Peyer's patch (tissue), 4 donors: ENCODE measurements around the gene DNAJC17. TPM values are rescaled to one million over a fixed set of nuclear protein-coding genes. Genes with fewer than 3 reads are reported as not detected.

ENCODE experiments used
- DNase-seq, 3 donors: peaks; one replicate each; pipeline ENCODE4 v3.0.0-alpha.2; 2017 to 2019
- H3K27ac ChIP-seq, 4 donors: fragments of 200-600 bp; sonication (generic); one replicate each; pipeline ENCODE4 v1.5.1; 2016 to 2019
- H3K27me3 ChIP-seq, 2 donors: fragments of 200-600 bp; sonication (generic); one replicate each; pipeline ENCODE4 v1.5.1; 2019
- H3K36me3 ChIP-seq, 3 donors: fragments of 200-600 bp; sonication (generic); one replicate each; pipeline ENCODE4 v1.5.1; 2016 to 2019
- H3K4me1 ChIP-seq, 4 donors: fragments of 200-600 bp; sonication (generic); one replicate each; pipeline ENCODE4 v1.5.1; 2016 to 2019
- H3K4me3 ChIP-seq, 4 donors: fragments of 200-600 bp; sonication (generic); 1 replicate in 3 of 4; 2 replicates in 1 of 4; pipeline ENCODE4 v1.5.1; 2016 to 2019; ENCODE audit warnings: mild to moderate bottlenecking in 1 of 4
- H3K9me3 ChIP-seq, 4 donors: fragments of 200-600 bp; sonication (generic); one replicate each; pipeline ENCODE4 v1.5.1; 2016 to 2019; ENCODE audit warnings: mild to moderate bottlenecking in 1 of 4
- POLR2A ChIP-seq, 2 donors: fragments of 450-650 bp; IDR thresholded peaks; one replicate each; pipeline ENCODE4 v1.5.1; 2017; ENCODE audit warnings: antibody characterized with exemption in 2 of 2, mild to moderate bottlenecking in 2 of 2, moderate library complexity in 2 of 2
- total RNA-seq, 4 donors: library from RNA; depleted of rRNA; stranded (reverse); fragments of >200 nt; gene quantifications; one replicate each; pipeline ENCODE4 v1.1.0, GENCODE V29; 2016
- TF ChIP-seq, protein P1 (sequence below), 6 experiments: fragments of 450-650 bp in 4 of 6; fragments of 200-600 bp in 2 of 6; sonication (generic) in 1 of 6; IDR thresholded peaks; one replicate each; pipeline ENCODE4 v1.5.1; 2017 to 2019; ENCODE audit warnings: antibody characterized with exemption in 6 of 6, mild to moderate bottlenecking in 3 of 6, moderate library complexity in 1 of 6

The DNAJC17 gene
- total RNA-seq, 4 donors from 2014 or later, result 26.9 to 37.1 (median 32.9) TPM

DNA sequence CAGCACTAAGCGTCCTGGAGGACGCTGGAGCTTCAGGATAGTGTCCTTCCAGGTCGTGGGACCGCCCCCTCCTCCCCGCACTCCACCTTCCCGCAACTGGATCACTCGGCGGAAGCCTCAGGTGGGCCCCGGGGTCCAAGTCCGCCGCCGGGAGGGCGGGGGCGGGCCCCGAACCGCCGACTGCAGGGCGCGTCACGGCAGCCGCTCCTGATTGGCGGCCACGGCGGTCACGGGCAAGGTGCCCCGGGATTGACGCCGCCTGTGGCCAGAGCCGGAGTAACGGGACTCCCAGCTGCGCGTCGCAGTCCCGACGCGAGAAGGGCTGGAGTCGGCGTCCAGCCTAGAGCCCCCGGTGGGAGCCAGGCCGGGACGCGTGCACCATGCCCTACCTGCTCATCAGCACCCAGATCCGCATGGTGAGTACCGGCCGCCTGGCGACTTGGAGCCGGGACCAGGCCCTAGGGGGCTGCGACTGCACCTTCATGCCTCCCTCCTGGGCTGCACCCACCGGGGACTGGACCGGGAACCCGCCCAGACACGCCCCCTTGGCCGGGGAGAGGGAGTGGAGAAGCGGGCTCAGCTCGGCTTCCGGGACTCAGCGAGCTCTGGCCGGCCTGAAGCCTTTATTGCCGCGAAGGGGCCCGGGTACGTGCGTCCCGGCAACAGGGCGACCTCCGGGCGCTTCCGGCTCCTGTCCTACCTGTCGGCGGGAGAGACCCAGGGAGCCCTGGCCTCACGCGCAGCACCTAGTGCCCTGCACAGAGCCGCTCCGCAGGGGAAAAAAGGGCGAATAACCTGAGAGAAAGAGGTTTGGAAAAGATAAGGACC, 43.3 kb downstream of the DNAJC17 start, which contains the start of gene GCHFR:
Gene GCHFR, plus strand, starts transcription at position 268 of the 828 bp plus-strand sequence. Its CDS starts 113 bp downstream, at position 381.
- Histone ChIP-seq H3K9me3 (no peaks in the 10 kb centered on the region), H3K27me3 (no peaks in the 10 kb centered on the region), H3K27ac (peak within 1 kb of the TSS; percentile 80 to 92 (median 85)), H3K4me1 (peaks cover 0 to 50% (median 14%) of the 10 kb centered on the region in 4 donors), H3K36me3 (peaks cover 0 to 12% (median 0%) of the 10 kb centered on the region in 3 donors), H3K4me3 (peak within 1 kb of the TSS; percentile 50 to 80 (median 68))
- DNase-seq, result peak; percentile 74 to 92 (median 91)
- peak; percentile 82 to 83 for TF ChIP-seq POLR2A (IDR thresholded peaks at IDR 0.05)
- TF ChIP-seq, protein P1, sequence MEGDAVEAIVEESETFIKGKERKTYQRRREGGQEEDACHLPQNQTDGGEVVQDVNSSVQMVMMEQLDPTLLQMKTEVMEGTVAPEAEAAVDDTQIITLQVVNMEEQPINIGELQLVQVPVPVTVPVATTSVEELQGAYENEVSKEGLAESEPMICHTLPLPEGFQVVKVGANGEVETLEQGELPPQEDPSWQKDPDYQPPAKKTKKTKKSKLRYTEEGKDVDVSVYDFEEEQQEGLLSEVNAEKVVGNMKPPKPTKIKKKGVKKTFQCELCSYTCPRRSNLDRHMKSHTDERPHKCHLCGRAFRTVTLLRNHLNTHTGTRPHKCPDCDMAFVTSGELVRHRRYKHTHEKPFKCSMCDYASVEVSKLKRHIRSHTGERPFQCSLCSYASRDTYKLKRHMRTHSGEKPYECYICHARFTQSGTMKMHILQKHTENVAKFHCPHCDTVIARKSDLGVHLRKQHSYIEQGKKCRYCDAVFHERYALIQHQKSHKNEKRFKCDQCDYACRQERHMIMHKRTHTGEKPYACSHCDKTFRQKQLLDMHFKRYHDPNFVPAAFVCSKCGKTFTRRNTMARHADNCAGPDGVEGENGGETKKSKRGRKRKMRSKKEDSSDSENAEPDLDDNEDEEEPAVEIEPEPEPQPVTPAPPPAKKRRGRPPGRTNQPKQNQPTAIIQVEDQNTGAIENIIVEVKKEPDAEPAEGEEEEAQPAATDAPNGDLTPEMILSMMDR (IDR thresholded peaks at IDR 0.05), result peak; percentile 1 to 56 (median 36)

DNA sequence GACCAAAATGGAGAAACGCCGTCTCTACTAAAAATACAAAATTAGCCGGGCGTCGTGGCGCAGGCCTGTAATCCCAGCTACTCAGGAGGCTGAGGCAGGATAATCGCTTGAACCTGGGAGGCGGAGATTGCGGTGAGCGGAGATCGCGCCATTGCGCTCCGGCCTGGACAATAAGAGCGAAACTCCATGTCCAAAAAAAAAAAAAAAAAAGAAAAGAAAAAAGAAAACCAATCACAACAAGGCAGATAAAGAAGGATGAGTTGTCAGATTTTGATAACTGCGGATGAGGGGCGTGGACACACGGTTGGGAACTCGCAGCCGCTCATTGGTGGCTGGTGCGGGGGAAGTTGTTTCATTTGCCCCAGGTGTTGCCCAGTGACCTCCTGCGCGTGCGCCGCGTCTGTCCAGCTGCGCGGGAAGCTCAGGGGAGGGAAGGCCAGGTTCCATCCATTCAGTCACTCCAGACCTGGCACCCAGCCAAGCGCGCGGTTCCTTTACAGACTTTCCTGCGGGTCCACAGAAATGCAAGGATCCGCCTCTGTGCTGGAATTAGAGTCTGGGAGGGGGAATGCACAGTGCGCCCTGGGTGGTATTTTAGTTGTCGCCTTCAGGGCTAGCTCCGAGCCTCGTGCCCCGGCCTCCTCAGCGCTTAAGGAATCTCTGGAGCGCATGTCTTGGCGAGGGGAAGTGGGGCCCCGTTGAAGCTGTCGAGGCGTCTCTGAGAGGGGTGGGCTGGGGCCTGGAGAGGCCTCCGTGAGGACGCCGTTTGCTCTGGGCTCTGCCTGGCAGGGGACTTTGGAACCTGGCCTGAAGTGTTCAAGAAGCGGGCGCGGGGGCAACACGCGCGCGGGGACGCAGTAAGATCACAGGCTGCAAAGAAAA, 44.1 kb downstream of the DNAJC17 start:
- Histone ChIP-seq H3K4me1 (peaks cover 0 to 41% (median 12%) of the 10 kb centered on the region in 4 donors), H3K4me3 (peak overlapping the region; percentile 50 to 80 (median 68)), H3K36me3 (peaks cover 0 to 12% (median 0%) of the 10 kb centered on the region in 3 donors), H3K27ac (peak overlapping the region; percentile 80 to 92 (median 85)), H3K27me3 (no peaks in the 10 kb centered on the region), H3K9me3 (no peaks in the 10 kb centered on the region)
- DNase-seq, result peak; percentile 55 to 89 (median 86)
- no peak for TF ChIP-seq POLR2A (IDR thresholded peaks at IDR 0.05)
- TF ChIP-seq, protein P1 (IDR thresholded peaks at IDR 0.05), result no peak

GRCh38 chr15:40759961-40760360, 47.3 kb downstream of the DNAJC17 start:
- no peaks in the 10 kb centered on the region for H3K36me3 ChIP-seq
- TF ChIP-seq, protein P1 (IDR thresholded peaks at IDR 0.05), result no peak
- no peak for TF ChIP-seq POLR2A (IDR thresholded peaks at IDR 0.05)
- no peak overlapping the region for H3K4me3 ChIP-seq
- no peak overlapping the region for H3K27ac ChIP-seq
- no peak for DNase-seq
- H3K4me1 ChIP-seq, result peaks cover 0 to 17% (median 7%) of the 10 kb centered on the region in 4 donors
- no peaks in the 10 kb centered on the region for H3K9me3 ChIP-seq
- no peaks in the 10 kb centered on the region for H3K27me3 ChIP-seq

DNA sequence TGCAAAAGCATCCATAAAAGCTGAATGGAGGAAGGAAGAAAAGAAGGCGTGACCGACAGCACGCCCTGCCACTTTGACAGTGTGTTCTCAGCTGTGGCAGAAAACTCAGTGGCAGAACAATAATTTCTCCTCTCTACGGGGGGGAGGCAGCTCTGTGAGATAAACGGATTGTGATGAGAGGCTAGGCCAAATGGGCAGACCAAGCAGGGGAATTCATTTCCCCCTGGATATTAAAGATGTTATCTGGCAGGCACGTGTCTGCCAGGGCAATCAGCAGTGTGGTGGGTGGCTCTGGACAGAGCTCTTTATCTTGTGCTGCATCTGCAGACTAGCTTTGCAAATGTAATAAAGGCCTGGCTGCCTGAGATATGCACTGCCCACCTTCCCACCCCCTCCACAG, 50.3 kb downstream of the DNAJC17 start:
- no peaks in the 10 kb centered on the region for H3K27me3 ChIP-seq
- no peak overlapping the region for H3K27ac ChIP-seq
- H3K4me3 ChIP-seq, result no peak overlapping the region
- TF ChIP-seq POLR2A (IDR thresholded peaks at IDR 0.05), result no peak
- TF ChIP-seq, protein P1 (IDR thresholded peaks at IDR 0.05), result no peak
- peaks cover 0 to 21% (median 0%) of the 10 kb centered on the region in 4 donors for H3K4me1 ChIP-seq
- DNase-seq, result no peak
- no peaks in the 10 kb centered on the region for H3K9me3 ChIP-seq
- peaks cover 0 to 3% (median 0%) of the 10 kb centered on the region in 3 donors for H3K36me3 ChIP-seq

DNA sequence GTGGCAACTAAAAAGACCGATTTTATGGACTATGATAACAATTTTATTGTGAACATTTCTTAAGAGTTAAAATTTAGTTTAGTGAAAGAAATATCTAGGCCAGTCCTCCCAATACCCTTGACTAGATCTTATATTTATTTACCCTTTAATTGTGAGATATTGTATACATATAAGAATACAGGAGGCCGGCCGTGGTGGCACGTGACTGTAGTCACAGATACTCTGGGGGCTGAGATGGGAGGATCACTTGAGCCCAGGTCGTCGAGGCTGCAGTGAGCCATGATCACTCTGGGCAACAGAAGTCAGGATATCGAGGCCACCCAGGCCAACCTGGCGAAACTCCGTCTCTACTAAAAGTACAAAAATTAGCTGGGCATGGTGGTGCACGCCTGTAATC, 51.5 kb downstream of the DNAJC17 start:
- H3K27me3 ChIP-seq, result no peaks in the 10 kb centered on the region
- no peak for DNase-seq
- TF ChIP-seq POLR2A (IDR thresholded peaks at IDR 0.05), result no peak
- TF ChIP-seq, protein P1 (IDR thresholded peaks at IDR 0.05), result no peak
- H3K9me3 ChIP-seq, result no peaks in the 10 kb centered on the region
- H3K27ac ChIP-seq, result peak overlapping the region; percentile 82 to 89 (median 85)
- H3K4me1 ChIP-seq, result peaks cover 0 to 29% (median 0%) of the 10 kb centered on the region in 4 donors
- H3K36me3 ChIP-seq, result peaks cover 0 to 13% (median 0%) of the 10 kb centered on the region in 3 donors
- H3K4me3 ChIP-seq, result peak overlapping the region; percentile 73 to 98 (median 94)
